ENCODE data around the gene ZDHHC17.
"Not testable (repeated sequence)": the region's sequence is repeated elsewhere in the genome, so short reads cannot be mapped to it uniquely, and the experiment has no call there.

ZDHHC17 gene

GRCh38 chr12:76763746-76764675 is at the start of gene ZDHHC17:
ZDHHC17 (plus strand) TSS chr12:76764115; CDS start chr12:76764237, 122 bp downstream.
- in situ Hi-C loops (cut with HindIII; ENCODE audit: low pct_ligation_motif_present, low pct_unique_long_range_greater_than_20kb, low sequenced_read_pairs) = no loop called here
- DNase-seq = peak; percentile 98

GRCh38 chr12:76714415-76714814 is 49.5 kb upstream of the ZDHHC17 start:
- no peak for DNase-seq
- in situ Hi-C loops (cut with HindIII; ENCODE audit: low pct_ligation_motif_present, low pct_unique_long_range_greater_than_20kb, low sequenced_read_pairs) = no loop called here

GRCh38 chr12:76714861-76715260 is 49.1 kb upstream of the ZDHHC17 start:
- in situ Hi-C loops (cut with HindIII; ENCODE audit: low pct_ligation_motif_present, low pct_unique_long_range_greater_than_20kb, low sequenced_read_pairs) = no loop called here
- DNase-seq = no peak

- no peak for DNase-seq
- in situ Hi-C loops (cut with HindIII; ENCODE audit: low pct_ligation_motif_present, low pct_unique_long_range_greater_than_20kb, low sequenced_read_pairs) = no loop called here
Measured at GRCh38 chr12:76715332-76715731, 48.6 kb upstream of the ZDHHC17 start.

GRCh38 chr12:76717314-76717713 is 46.6 kb upstream of the ZDHHC17 start:
- in situ Hi-C loops (cut with HindIII; ENCODE audit: low pct_ligation_motif_present, low pct_unique_long_range_greater_than_20kb, low sequenced_read_pairs) = no loop called here
- no peak for DNase-seq

- DNase-seq = peak; percentile 7
- in situ Hi-C loops (cut with HindIII; ENCODE audit: low pct_ligation_motif_present, low pct_unique_long_range_greater_than_20kb, low sequenced_read_pairs) = no loop called here
Measured at GRCh38 chr12:76719171-76720041, 44.5 kb upstream of the ZDHHC17 start.

GRCh38 chr12:76720068-76720467 is 43.8 kb upstream of the ZDHHC17 start:
- in situ Hi-C loops (cut with HindIII; ENCODE audit: low pct_ligation_motif_present, low pct_unique_long_range_greater_than_20kb, low sequenced_read_pairs) = no loop called here
- DNase-seq = peak; percentile 89

- in situ Hi-C loops (cut with HindIII; ENCODE audit: low pct_ligation_motif_present, low pct_unique_long_range_greater_than_20kb, low sequenced_read_pairs) = no loop called here
- no peak for DNase-seq
Measured at GRCh38 chr12:76726626-76727025, 37.3 kb upstream of the ZDHHC17 start.

GRCh38 chr12:76732188-76732587 is 31.7 kb upstream of the ZDHHC17 start:
- DNase-seq; in situ Hi-C loops (cut with HindIII; ENCODE audit: low pct_ligation_motif_present, low pct_unique_long_range_greater_than_20kb, low sequenced_read_pairs): not testable (repeated sequence)

- DNase-seq; in situ Hi-C loops (cut with HindIII; ENCODE audit: low pct_ligation_motif_present, low pct_unique_long_range_greater_than_20kb, low sequenced_read_pairs): not testable (repeated sequence)
Measured at GRCh38 chr12:76737689-76738088, 26.2 kb upstream of the ZDHHC17 start.

GRCh38 chr12:76738824-76739579 is 24.9 kb upstream of the ZDHHC17 start:
- in situ Hi-C loops (cut with HindIII; ENCODE audit: low pct_ligation_motif_present, low pct_unique_long_range_greater_than_20kb, low sequenced_read_pairs) = no loop called here
- no peak for DNase-seq

GRCh38 chr12:76739896-76740295 is 24.0 kb upstream of the ZDHHC17 start:
- no peak for DNase-seq
- in situ Hi-C loops (cut with HindIII; ENCODE audit: low pct_ligation_motif_present, low pct_unique_long_range_greater_than_20kb, low sequenced_read_pairs) = no loop called here

- in situ Hi-C loops (cut with HindIII; ENCODE audit: low pct_ligation_motif_present, low pct_unique_long_range_greater_than_20kb, low sequenced_read_pairs) = no loop called here
Measured at GRCh38 chr12:76740501-76740900, 23.4 kb upstream of the ZDHHC17 start.

GRCh38 chr12:76745343-76745742 is 18.6 kb upstream of the ZDHHC17 start:
- DNase-seq = no peak
- in situ Hi-C loops (cut with HindIII; ENCODE audit: low pct_ligation_motif_present, low pct_unique_long_range_greater_than_20kb, low sequenced_read_pairs) = no loop called here

More at GRCh38 chr12:76740501-76740900, 23.4 kb upstream of the ZDHHC17 start:
- no peak for DNase-seq

GRCh38 chr12:76746516-76746915 is 17.4 kb upstream of the ZDHHC17 start:
- in situ Hi-C loops (cut with HindIII; ENCODE audit: low pct_ligation_motif_present, low pct_unique_long_range_greater_than_20kb, low sequenced_read_pairs) = no loop called here
- DNase-seq = no peak

GRCh38 chr12:76747245-76747644 is 16.7 kb upstream of the ZDHHC17 start:
- in situ Hi-C loops (cut with HindIII; ENCODE audit: low pct_ligation_motif_present, low pct_unique_long_range_greater_than_20kb, low sequenced_read_pairs) = no loop called here
- DNase-seq = no peak

GRCh38 chr12:76755829-76756379 is 8.0 kb upstream of the ZDHHC17 start:
- in situ Hi-C loops (cut with HindIII; ENCODE audit: low pct_ligation_motif_present, low pct_unique_long_range_greater_than_20kb, low sequenced_read_pairs) = no loop called here
- DNase-seq = no peak

- no peak for DNase-seq
- in situ Hi-C loops (cut with HindIII; ENCODE audit: low pct_ligation_motif_present, low pct_unique_long_range_greater_than_20kb, low sequenced_read_pairs) = no loop called here
Measured at GRCh38 chr12:76757694-76758093, 6.2 kb upstream of the ZDHHC17 start.
